ENCODE measurements around the gene MR1. TPM values are rescaled to one million over a fixed set of nuclear protein-coding genes. Genes with fewer than 3 reads are reported as not detected.
A peak's percentile ranks its signal among the peaks of the same experiment; 100 is the strongest.

The MR1 gene
- 1.5 and 1.9 TPM in 2 replicates for total RNA-seq

DNA sequence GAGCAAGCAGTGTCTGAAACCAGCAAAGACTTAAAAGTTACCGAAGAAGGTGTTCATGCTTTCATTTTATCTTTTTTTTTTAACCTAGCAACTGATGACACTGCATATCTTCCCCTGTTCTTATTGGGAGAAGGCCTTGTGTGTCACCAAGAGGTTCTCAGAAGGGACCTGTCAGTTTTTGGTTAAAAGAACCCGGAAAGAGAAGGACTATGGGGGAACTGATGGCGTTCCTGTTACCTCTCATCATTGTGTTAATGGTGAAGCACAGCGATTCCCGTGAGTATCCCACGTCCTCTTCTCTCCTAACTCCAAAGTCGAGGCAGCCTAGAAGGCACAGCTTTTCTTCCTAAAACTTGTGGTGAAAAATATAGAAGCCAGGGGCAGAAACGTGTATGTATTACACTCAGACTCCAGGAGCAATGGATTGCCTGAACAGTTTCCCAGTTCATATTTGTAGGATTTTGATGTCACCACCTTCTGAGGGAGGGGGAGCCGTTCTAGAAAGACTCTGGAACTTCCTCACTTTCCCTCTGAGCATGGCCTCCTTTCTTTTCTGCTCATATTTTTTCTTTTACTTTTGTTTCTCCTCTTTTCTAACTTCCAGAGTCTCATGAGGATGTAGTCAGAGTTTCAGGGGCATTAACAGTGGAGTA lies at the start of gene MR1:
MR1 (plus strand) TSS at position 185 of the 653 bp plus-strand sequence; CDS start at position 210, 25 bp downstream.
- peak; percentile 64 to 76 for DNase-seq (ENCODE audit: low read depth in 2 of 2)

GRCh38 chr1:180988253-180988752 lies 45.5 kb upstream of the MR1 start:
- peak in 1 of 2 donors; percentile 35 for DNase-seq (ENCODE audit: low read depth in 2 of 2)

GRCh38 chr1:180994262-180994661 lies 39.5 kb upstream of the MR1 start:
- no peak for DNase-seq (ENCODE audit: low read depth in 2 of 2)

DNA sequence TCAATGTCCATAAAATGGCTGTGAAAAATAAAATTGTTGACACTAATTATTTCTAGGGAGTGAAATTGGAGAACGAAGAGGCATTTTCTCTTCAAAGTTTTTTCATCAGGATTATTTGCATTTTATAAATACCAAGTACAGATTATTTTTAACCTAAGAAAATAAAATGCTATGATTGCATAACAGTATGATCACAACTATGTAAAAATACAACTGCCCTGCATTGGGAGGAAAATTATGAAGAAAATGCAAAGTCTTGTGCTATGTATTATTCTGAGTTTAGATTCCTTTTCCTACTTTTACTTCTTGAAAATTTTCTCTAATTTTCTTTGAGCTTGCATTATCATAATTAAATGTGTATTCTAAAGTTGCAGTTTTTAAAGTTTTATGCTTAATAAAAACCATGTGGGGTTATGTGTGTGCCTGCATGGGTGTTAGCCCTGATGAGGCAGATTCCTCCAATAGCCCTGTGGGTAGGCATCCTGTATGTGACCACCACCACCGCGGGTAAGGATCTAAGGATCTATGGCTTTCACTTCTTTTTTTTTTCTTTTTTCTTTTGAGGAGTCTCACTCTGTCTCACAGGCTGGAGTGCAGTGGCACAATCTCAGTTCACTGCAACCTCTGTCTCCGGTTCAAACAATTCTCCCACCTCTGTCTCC lies 35.8 kb upstream of the MR1 start:
- DNase-seq (ENCODE audit: low read depth in 2 of 2): no peak

DNA sequence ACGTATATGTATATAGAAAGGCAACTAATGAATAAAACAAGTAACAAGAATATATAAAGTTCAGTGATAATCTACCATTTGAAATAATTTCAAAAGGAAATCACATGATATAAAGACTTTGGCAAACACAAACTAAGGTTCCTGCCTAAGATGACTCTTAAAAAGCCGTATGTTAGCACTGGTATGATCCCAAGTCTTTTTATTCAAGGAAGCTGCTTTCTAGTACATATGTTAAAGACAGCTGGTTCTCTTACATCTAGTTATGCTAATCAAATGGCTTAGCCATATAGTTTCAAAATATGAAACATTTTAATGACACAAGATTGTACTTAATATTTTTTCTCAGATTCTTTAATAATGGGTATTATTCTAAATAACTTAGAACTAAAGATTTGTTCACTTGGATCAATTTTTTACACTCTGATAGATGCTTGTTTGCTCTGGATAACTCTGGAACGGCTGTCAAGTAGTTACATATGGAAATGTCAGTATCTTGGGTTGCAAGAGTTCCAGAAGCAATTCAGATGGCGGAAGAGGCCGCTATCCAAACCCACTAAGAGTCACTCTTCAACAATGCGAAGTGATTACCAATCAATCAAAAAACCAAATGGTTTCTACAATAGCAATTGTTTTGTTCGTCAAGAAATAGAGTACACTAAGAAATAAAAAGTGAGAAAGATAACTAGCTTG lies 32.5 kb upstream of the MR1 start:
- no peak for DNase-seq (ENCODE audit: low read depth in 2 of 2)

DNA sequence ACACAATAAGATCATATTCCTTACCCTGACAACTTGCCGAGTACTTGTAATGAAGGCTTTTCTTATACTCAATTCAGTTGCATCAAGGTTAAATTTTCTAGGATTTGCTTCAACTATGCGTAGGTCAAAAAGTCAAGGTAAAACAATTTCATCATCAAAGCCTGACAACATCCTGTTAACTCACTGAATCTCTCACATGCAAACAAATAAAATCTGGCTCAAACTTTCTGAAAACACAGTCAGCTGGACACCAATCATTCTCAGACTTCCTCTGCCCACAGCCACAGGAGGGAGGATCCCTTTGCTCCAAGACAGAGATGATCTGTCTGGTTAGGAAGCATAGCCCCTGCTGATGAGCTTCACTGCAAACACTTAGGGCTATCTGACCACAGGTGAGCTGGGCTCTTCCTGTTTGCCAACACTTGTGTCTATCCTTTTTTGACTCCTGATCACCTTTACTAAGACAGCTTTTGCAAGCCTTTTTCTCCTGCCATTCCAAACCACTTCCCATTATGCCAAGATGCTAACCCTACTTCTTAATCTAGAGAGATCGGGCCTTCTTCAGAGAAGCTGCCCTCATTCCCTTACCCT lies 31.1 kb upstream of the MR1 start:
- no peak for DNase-seq (ENCODE audit: low read depth in 2 of 2)

DNA sequence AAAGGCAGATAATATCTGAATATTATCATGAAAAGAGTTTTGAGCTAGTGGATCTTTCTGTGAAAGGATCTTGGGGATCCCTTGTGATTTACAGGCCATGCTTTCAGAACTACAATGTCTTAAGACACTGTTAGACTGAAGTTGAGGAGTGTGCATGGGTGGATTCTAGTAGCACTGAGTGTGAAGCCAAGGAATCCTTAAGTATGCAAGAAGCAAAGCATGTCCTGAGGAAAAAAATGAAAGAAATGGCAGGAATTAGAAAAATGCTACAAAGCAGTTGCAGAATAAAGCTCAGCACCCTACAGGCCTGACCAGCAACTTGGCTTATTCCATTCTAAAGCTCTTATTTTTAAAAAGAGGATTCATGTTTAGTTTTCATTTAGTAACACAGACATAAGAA lies 23.0 kb upstream of the MR1 start:
- no peak for DNase-seq (ENCODE audit: low read depth in 2 of 2)

GRCh38 chr1:181011301-181012202 lies 22.2 kb upstream of the MR1 start:
- no peak for DNase-seq (ENCODE audit: low read depth in 2 of 2)

DNA sequence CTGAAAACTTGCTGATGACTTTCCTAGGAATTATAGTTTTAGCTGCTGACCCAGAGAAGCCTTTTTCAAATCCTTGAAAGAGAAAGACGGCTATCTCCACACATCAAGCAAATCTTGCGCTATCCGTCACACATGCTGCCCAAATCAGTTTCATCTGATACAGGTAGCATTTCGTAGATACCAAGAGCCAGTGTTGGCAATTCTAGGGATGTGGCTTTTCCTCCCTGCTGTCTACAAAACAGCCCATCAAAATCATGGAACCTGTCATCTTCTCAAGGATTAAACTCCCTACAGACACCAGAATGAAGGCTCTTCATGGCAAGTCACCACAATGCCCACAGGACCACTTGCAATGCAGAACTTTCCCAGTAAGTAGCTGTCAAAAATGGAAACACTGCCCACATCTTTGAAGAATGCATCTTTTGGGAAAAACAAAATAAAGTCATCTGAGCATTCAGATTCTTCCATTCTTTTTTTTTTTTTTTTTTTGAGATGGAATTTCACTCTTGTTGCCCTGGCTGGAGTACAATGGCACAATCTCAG lies 21.5 kb upstream of the MR1 start:
- no peak for DNase-seq (ENCODE audit: low read depth in 2 of 2)

DNA sequence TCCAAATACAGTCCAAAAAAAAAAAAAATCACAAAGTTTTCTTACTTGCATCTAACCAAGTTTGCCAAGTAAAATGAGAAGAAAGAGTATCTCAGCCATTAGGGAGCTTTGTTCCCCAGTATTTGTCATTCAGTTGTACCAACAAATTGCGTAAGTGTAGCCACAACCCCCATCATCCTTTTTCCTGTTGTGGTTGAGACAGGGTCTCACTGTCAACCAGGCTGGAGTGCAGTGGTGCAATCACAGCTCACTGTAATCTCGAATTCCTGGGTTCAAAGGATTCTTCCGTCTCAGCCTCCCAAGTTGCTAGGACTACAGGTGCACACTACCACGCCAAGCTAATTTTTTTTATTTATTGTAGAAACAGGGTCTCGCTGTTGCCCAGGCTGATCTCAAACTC lies 20.6 kb upstream of the MR1 start:
- DNase-seq (ENCODE audit: low read depth in 2 of 2): no peak

DNA sequence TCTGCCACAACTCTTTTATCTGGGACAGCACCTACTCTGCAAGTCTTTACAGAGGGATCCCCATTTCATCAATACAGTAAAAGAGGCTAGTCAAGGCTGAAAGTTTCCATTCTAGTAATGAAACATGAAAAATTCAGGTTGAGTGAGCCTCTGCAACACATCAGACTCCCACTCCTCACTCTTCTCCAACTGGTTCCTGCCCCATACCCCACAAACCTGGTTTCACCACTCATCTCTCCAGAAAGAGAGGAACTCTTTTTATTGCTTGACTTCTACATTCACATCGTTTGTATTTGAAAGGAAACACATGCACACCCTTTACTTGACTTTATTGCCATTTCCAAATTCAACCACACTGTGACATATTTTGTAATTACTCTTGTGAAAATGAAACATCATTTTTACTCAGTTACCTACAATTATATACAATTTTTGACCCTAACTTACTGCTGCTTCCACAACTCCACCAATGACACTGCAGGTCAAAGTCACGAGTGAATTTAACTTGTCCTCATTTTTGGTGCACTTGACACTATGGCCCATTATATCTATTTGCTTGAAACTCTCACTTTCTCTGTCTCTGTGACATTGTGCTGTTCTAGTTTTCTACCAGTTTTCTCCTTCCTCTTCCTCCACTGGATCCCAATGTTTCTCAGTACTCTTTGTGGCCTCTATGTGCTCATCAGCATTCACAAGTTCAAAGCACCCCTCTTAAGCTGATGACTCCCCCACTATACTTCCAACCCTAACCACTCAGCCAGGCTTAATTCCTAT lies 19.1 kb upstream of the MR1 start:
- no peak for DNase-seq (ENCODE audit: low read depth in 2 of 2)

DNA sequence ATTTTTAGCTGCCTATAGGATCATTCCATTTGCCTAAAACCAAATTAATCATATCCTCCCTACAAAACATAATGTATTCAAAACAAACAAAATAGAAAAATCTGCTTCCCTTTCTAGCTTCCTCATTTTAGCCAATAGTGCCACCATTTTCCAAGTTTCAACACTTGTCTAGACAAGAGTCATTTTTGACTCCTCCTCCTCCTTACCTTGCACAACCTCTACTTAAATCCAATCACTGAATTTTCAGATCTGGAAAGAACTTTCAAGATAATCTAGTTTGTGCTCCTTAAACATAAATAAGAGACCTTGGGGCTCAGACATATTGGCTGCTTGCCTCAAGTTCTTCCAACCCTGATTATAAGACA lies 18.6 kb upstream of the MR1 start:
- DNase-seq (ENCODE audit: low read depth in 2 of 2): no peak

DNA sequence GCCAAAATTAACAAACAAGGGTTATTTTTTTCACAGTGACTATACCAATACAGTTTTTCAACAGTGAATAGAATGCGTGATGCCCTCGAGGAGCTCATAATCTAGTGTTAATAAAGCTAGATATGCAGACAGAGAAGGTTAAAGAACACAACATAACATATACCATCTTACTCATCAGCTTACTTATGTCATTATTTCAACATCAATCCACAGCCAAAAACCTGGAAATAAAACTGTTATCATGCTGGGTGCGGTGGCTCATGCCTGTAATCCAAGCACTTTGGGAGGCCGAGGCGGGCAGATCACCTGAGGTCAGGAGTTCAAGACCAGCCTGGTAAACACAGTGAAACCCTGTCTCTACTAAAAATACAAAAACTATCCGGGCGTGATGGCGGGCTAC lies 17.2 kb upstream of the MR1 start:
- no peak for DNase-seq (ENCODE audit: low read depth in 2 of 2)

- no peak for DNase-seq (ENCODE audit: low read depth in 2 of 2)
Observed at GRCh38 chr1:181018901-181019681, 14.7 kb upstream of the MR1 start.

DNA sequence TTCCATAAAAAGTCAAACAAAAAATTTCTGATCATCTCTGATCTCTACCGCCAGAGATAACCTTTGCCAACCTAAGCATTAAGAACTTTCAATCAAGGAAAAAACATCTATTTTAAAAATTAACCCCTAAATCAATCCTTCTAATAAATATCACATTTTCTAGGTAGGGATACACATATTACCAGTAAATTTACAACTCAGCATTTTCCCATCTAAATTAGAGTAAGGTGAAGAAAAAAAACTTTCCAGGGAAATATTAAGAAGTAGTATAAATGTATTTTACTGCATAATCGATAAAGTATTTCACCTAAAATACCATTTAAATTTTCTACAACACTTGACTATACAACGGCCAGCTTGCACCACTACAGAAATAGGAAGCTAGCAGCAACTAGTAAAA lies 12.6 kb upstream of the MR1 start:
- no peak for DNase-seq (ENCODE audit: low read depth in 2 of 2)

DNA sequence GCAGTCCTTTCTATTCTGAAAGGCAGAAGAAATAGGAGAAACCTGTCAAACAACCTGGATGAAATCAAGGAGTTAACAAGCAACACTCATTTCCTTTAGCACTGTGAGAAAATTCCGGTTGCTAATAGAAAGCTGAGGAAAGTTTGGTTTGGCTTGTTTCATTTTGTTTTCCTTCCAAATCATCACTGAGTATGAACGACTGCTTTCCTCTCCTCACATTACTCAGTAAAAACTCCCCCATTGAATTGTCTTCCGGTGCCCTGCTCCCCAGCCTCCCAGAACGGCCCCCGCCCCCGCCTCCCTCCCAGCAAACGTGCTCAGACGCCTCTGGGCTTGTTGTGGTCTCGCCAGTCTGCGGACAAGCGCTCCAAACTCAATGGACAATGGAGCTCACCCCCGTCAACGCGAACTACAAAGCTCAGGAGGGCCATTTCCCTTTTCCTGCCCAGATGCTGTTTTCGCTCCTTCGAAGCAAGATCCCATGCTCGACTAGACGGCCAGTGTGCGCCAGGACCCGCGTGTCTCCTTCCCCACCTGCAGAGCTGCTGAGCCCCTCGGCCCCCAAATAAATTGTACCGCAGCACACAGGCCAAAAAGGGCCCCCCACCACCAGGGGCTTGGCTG lies 11.9 kb upstream of the MR1 start:
- peak; percentile 47 to 95 for DNase-seq (ENCODE audit: low read depth in 2 of 2)

- DNase-seq (ENCODE audit: low read depth in 2 of 2): no peak
Observed at GRCh38 chr1:181023265-181024057, 10.3 kb upstream of the MR1 start.

DNA sequence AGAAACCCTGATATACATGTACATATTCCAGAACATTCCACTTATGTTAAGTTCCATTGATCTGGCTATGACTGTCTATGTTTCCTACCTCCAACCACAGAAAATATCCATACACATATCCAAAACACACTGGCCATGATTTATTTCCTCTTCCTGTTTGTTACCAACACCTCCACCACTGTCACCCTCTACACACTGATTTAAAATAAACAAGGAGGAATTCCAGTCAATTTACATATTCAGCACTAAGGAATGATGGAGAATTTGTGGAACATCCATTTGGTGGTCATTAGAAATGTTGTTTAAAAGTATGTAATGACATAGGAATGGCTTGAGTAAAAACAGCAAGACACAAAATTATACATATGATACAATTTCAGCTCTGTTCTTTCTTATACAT lies 5.6 kb upstream of the MR1 start:
- no peak for DNase-seq (ENCODE audit: low read depth in 2 of 2)

Data from dermis microvascular lymphatic vessel endothelial cell (primary cell).